HCT116 (cell line): ENCODE measurements around the gene CELA2A.

Source experiments
- ATF3 ChIP-seq: IDR thresholded peaks from 2 replicates; pipeline ENCODE4 v1.6.1; 2012
- ELF1 ChIP-seq: IDR thresholded peaks from 2 replicates; pipeline ENCODE4 v1.6.1; 2012; ENCODE audit warnings: low read depth, borderline replicate concordance
- EZH2 ChIP-seq: fragments of 200-600 bp; sonication (generic); IDR thresholded peaks from 2 replicates; pipeline ENCODE4 v1.6.1; 2017; ENCODE audit warnings: antibody characterized with exemption, mixed run types
- EZH2phosphoT487 ChIP-seq: fragments of 200-600 bp; IDR thresholded peaks from 2 replicates; pipeline ENCODE4 v1.6.1; 2018; ENCODE audit warnings: antibody characterized with exemption, borderline replicate concordance
- POLR2A ChIP-seq: IDR thresholded peaks from 2 replicates; pipeline ENCODE4 v1.7.0; 2011; ENCODE audit warnings: borderline replicate concordance; ENCODE audit not compliant: insufficient read depth, insufficient read length; ENCODE audit errors: extremely low read depth
- RAD21 ChIP-seq: IDR thresholded peaks from 2 replicates; pipeline ENCODE4 v1.6.1; 2012; ENCODE audit warnings: low read depth, mild to moderate bottlenecking
- SIN3A ChIP-seq: IDR thresholded peaks from 2 replicates; pipeline ENCODE4 v1.6.1; 2012; ENCODE audit warnings: low read depth
- ZBTB33 ChIP-seq: IDR thresholded peaks from 2 replicates; pipeline ENCODE4 v1.6.1; 2011; ENCODE audit warnings: mild to moderate bottlenecking, low read length, moderate library complexity; ENCODE audit not compliant: insufficient replicate concordance; ENCODE audit errors: extremely low read depth
- ZFX ChIP-seq: fragments of 450-650 bp; IDR thresholded peaks from 2 replicates; pipeline ENCODE4 v1.6.1; 2017
- TF ChIP-seq, protein P1 (sequence below), 3 experiments: fragments of 200-600 bp in 1 of 3; sonication (generic) in 1 of 3; IDR thresholded peaks in 2 of 3; conservative IDR thresholded peaks in 1 of 3; 2 replicates each; pipeline ENCODE4 v1.5.1; 2012 to 2017; ENCODE audit warnings: low read depth in 2 of 3, low read length in 2 of 3, antibody characterized with exemption in 1 of 3, borderline replicate concordance in 1 of 3, control low read depth in 1 of 3, mild to moderate bottlenecking in 1 of 3, mixed read lengths in 1 of 3, mixed run types in 1 of 3, moderate library complexity in 1 of 3; ENCODE audit not compliant: insufficient read depth in 1 of 3

DNA sequence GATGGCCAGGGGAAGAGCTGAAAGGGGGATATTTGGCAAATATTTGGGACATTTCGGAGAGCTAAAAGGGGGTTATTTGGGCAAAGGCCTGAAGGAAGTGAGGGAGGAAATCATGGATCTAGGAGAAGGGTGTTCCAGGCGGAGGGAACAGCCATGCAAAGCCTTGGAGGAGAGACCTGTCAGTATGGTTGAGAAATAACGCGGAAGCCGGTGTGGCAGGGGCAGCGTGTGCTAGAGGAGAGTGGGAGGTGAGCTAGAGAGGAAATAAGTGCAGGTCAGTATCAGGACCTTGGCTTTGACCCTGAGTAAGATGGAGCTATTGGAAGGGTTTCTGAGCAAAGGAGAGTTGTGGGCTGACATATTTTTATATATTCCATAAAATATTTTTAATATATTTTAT is 15.3 kb upstream of the CELA2A start:
- TF ChIP-seq EZH2phosphoT487 (no peak), ELF1 (no peak), SIN3A (no peak), POLR2A (no peak), EZH2 (no peak), RAD21 (no peak), ATF3 (no peak), ZFX (no peak), ZBTB33 (no peak)
- TF ChIP-seq, protein P1, sequence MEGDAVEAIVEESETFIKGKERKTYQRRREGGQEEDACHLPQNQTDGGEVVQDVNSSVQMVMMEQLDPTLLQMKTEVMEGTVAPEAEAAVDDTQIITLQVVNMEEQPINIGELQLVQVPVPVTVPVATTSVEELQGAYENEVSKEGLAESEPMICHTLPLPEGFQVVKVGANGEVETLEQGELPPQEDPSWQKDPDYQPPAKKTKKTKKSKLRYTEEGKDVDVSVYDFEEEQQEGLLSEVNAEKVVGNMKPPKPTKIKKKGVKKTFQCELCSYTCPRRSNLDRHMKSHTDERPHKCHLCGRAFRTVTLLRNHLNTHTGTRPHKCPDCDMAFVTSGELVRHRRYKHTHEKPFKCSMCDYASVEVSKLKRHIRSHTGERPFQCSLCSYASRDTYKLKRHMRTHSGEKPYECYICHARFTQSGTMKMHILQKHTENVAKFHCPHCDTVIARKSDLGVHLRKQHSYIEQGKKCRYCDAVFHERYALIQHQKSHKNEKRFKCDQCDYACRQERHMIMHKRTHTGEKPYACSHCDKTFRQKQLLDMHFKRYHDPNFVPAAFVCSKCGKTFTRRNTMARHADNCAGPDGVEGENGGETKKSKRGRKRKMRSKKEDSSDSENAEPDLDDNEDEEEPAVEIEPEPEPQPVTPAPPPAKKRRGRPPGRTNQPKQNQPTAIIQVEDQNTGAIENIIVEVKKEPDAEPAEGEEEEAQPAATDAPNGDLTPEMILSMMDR (IDR thresholded peaks at IDR 0.05 in 2 of 3, conservative IDR thresholded peaks at IDR 0.05 in 1 of 3; ENCODE audit: borderline replicate concordance in 1 of 3, insufficient read depth in 1 of 3, low read depth in 2 of 3, low read length in 2 of 3) = no peak
